Glutamatergic neuron (in vitro differentiated cells): Measurements from ENCODE around the gene FBXW2. TPM values are rescaled to one million over a fixed set of nuclear protein-coding genes. Genes with fewer than 3 reads are reported as not detected.
"Not testable (repeated sequence)": the region's sequence is repeated elsewhere in the genome, so short reads cannot be mapped to it uniquely, and the experiment has no call there.

Experiments used
- DNase-seq: peaks from one replicate; pipeline ENCODE4 v3.0.0; 2022
- H3K27ac Mint-ChIP-seq: one replicate; pipeline ENCODE4 v1.8.0; 2020; ENCODE audit warnings: mild to moderate bottlenecking, mixed read lengths, inconsistent platforms; ENCODE audit not compliant: unreplicated experiment
- H3K27me3 Mint-ChIP-seq: one replicate; pipeline ENCODE4 v1.8.0; 2020; ENCODE audit warnings: mild to moderate bottlenecking, moderate library complexity, mixed read lengths, inconsistent platforms; ENCODE audit not compliant: unreplicated experiment
- H3K36me3 Mint-ChIP-seq: one replicate; pipeline ENCODE4 v1.8.0; 2020; ENCODE audit warnings: mild to moderate bottlenecking, mixed read lengths, inconsistent platforms; ENCODE audit not compliant: unreplicated experiment
- H3K4me1 Mint-ChIP-seq: one replicate; pipeline ENCODE4 v1.8.0; 2020; ENCODE audit warnings: mild to moderate bottlenecking, low read depth, mixed read lengths, inconsistent platforms; ENCODE audit not compliant: unreplicated experiment
- H3K4me3 Mint-ChIP-seq: one replicate; pipeline ENCODE4 v1.8.0; 2020; ENCODE audit warnings: mild to moderate bottlenecking, mixed read lengths, inconsistent platforms; ENCODE audit not compliant: unreplicated experiment
- H3K9me3 Mint-ChIP-seq: one replicate; pipeline ENCODE4 v1.8.0; 2020; ENCODE audit warnings: mild to moderate bottlenecking, moderate library complexity, mixed read lengths, inconsistent platforms; ENCODE audit not compliant: unreplicated experiment
- CTCF ChIP-seq: fragments of 200-600 bp; sonication (generic); IDR thresholded peaks from one replicate; pipeline ENCODE4 v1.5.0; 2021; ENCODE audit not compliant: partially characterized antibody, unreplicated experiment
- total RNA-seq: library from RNA; stranded (reverse); fragmentation: NEBNext Ultra II Directional; extraction: Animal tissue kit (Norgen Biotek cat#: 25700); gene quantifications from one replicate; pipeline ENCODE4 v1.2.1, GENCODE V29; 2021; ENCODE audit not compliant: unreplicated experiment

The FBXW2 gene
- total RNA-seq, 1 donor from 2014 or later: 67.2 TPM

- H3K4me1 Mint-ChIP-seq: no peaks in the 10 kb centered on the region
- no peaks in the 10 kb centered on the region for H3K27me3 Mint-ChIP-seq
- TF ChIP-seq CTCF: no peak
- no peak for DNase-seq
- no peak overlapping the region for H3K4me3 Mint-ChIP-seq
- H3K27ac Mint-ChIP-seq: no peak overlapping the region
- no peaks in the 10 kb centered on the region for H3K9me3 Mint-ChIP-seq
- no peaks in the 10 kb centered on the region for H3K36me3 Mint-ChIP-seq
Measured at GRCh38 chr9:120818595-120818994, 25.4 kb upstream of the FBXW2 start.

- no peak for TF ChIP-seq CTCF
- H3K27me3 Mint-ChIP-seq: no peaks in the 10 kb centered on the region
- H3K27ac Mint-ChIP-seq: no peak overlapping the region
- no peaks in the 10 kb centered on the region for H3K4me1 Mint-ChIP-seq
- no peaks in the 10 kb centered on the region for H3K36me3 Mint-ChIP-seq
- no peak overlapping the region for H3K4me3 Mint-ChIP-seq
- no peaks in the 10 kb centered on the region for H3K9me3 Mint-ChIP-seq
- DNase-seq: no peak
Measured at GRCh38 chr9:120815075-120815474, 21.9 kb upstream of the FBXW2 start.

- Mint-ChIP-seq H3K27ac (no peak overlapping the region), H3K4me3 (no peak overlapping the region), H3K4me1 (no peaks in the 10 kb centered on the region), H3K36me3 (peaks cover 22% of the 10 kb centered on the region), H3K27me3 (no peaks in the 10 kb centered on the region), H3K9me3 (peaks cover 5% of the 10 kb centered on the region)
- no peak for TF ChIP-seq CTCF
- no peak for DNase-seq
Measured at GRCh38 chr9:120808931-120809330, 15.7 kb upstream of the FBXW2 start.

- Mint-ChIP-seq H3K4me3 (no peak overlapping the region), H3K9me3 (peaks cover 5% of the 10 kb centered on the region), H3K27me3 (no peaks in the 10 kb centered on the region), H3K36me3 (peaks cover 22% of the 10 kb centered on the region), H3K27ac (no peak overlapping the region), H3K4me1 (no peaks in the 10 kb centered on the region)
- no peak for TF ChIP-seq CTCF
- no peak for DNase-seq
Measured at GRCh38 chr9:120807607-120808379, 14.6 kb upstream of the FBXW2 start.

GRCh38 chr9:120804784-120805363 is 11.7 kb upstream of the FBXW2 start:
- H3K27me3 Mint-ChIP-seq, H3K4me3 Mint-ChIP-seq, H3K27ac Mint-ChIP-seq, DNase-seq, H3K4me1 Mint-ChIP-seq, H3K9me3 Mint-ChIP-seq: not testable (repeated sequence)
- H3K36me3 Mint-ChIP-seq: peaks cover 22% of the 10 kb centered on the region
